Keratinocyte (primary cell): ENCODE measurements around the gene RCBTB2. TPM values are rescaled to one million over a fixed set of nuclear protein-coding genes. Genes with fewer than 3 reads are reported as not detected.

Experiments
- DNase-seq: peaks from one replicate; pipeline ENCODE4 v3.0.0-alpha.2; 2011; ENCODE audit warnings: low read depth, missing footprints, low spot score
- FAIRE-seq: peaks from 2 replicates; lab custom pipeline; 2011; peaks lifted over from hg19 to GRCh38; lab: Jason Lieb, UNC
- H2AFZ ChIP-seq: 2 replicates; pipeline ENCODE4 v1.6.0; 2012; ENCODE audit warnings: low read length, control low read depth, inconsistent platforms; ENCODE audit not compliant: control insufficient read depth
- H3K27ac ChIP-seq: 2 replicates; pipeline ENCODE4 v1.5.1; 2011; ENCODE audit warnings: low read length; ENCODE audit not compliant: control insufficient read depth, insufficient read depth
- H3K27me3 ChIP-seq: 3 replicates; pipeline ENCODE4 v1.6.0; 2011; ENCODE audit warnings: low read length; ENCODE audit not compliant: control insufficient read depth, insufficient read depth; ENCODE audit errors: extremely low read depth
- H3K36me3 ChIP-seq, 2 experiments: 2 replicates in 1 of 2; 3 replicates in 1 of 2; pipeline ENCODE4 v1.5.1; 2011; ENCODE audit warnings: low read length in 2 of 2, mild to moderate bottlenecking in 1 of 2; ENCODE audit not compliant: control insufficient read depth in 2 of 2, insufficient read depth in 2 of 2; ENCODE audit errors: extremely low read depth in 1 of 2
- H3K4me1 ChIP-seq: 3 replicates; pipeline ENCODE4 v1.5.1; 2011; ENCODE audit warnings: low read length; ENCODE audit not compliant: control insufficient read depth, insufficient read depth; ENCODE audit errors: extremely low read depth
- H3K4me2 ChIP-seq: 3 replicates; pipeline ENCODE4 v1.6.0; 2011; ENCODE audit warnings: low read depth, low read length; ENCODE audit not compliant: control insufficient read depth, insufficient read depth; ENCODE audit errors: extremely low read depth
- H3K4me3 ChIP-seq, 3 experiments: fragments of 200-600 bp in 1 of 3; sonication (generic) in 1 of 3; 2 replicates in 2 of 3; 3 replicates in 1 of 3; pipeline ENCODE4 v1.5.1; 2011 to 2016; ENCODE audit warnings: low read length in 3 of 3, mild to moderate bottlenecking in 3 of 3, control low read depth in 2 of 3, inconsistent platforms in 1 of 3, low read depth in 1 of 3, mixed read lengths in 1 of 3, mixed run types in 1 of 3, moderate library complexity in 1 of 3; ENCODE audit not compliant: control insufficient read depth in 2 of 3, insufficient read depth in 2 of 3; ENCODE audit errors: extremely low read depth in 1 of 3
- H3K79me2 ChIP-seq: 2 replicates; pipeline ENCODE4 v1.6.0; 2012; ENCODE audit warnings: low read length; ENCODE audit not compliant: control insufficient read depth, insufficient read depth
- H3K9ac ChIP-seq: 3 replicates; pipeline ENCODE4 v1.6.0; 2011; ENCODE audit warnings: low read length; ENCODE audit not compliant: control insufficient read depth, insufficient read depth; ENCODE audit errors: extremely low read depth
- H3K9me1 ChIP-seq: 3 replicates; pipeline ENCODE4 v1.6.0; 2011; ENCODE audit warnings: low read length; ENCODE audit not compliant: control insufficient read depth, insufficient read depth; ENCODE audit errors: extremely low read depth
- H3K9me3 ChIP-seq: 2 replicates; pipeline ENCODE4 v1.5.1; 2012; ENCODE audit warnings: low read depth, low read length; ENCODE audit not compliant: control insufficient read depth
- H4K20me1 ChIP-seq: 3 replicates; pipeline ENCODE4 v1.6.0; 2011; ENCODE audit warnings: low read length; ENCODE audit not compliant: control insufficient read depth, insufficient read depth; ENCODE audit errors: extremely low read depth
- EZH2 ChIP-seq: IDR thresholded peaks from one replicate; pipeline ENCODE4 v1.6.1; 2012; ENCODE audit warnings: inconsistent platforms, mild to moderate bottlenecking, low read length, moderate library complexity
- dilution Hi-C: fragments of 300-500 bp; cut with MboI; formaldehyde crosslinking; loops from one replicate; pipeline ENCODE4 v1.7.0; 2020; ENCODE audit warnings: low sequenced_read_pairs; ENCODE audit not compliant: extremely low pct_ligation_motif_present
- polyA plus RNA-seq, 5 experiments: library from polyadenylated mRNA; depleted of rRNA in 3 of 5; stranded (reverse) in 3 of 5; stranded (forward) in 1 of 5; unstranded in 1 of 5; fragments of >200 nt; gene quantifications; 1 replicate in 1 of 5; 2 replicates in 3 of 5; 3 replicates in 1 of 5; pipeline versions ENCODE4 v1.2.1 to v1.2.3, GENCODE V29; 2011 to 2012; ENCODE audit warnings: missing spikeins in 2 of 5, low read depth in 1 of 5, low replicate concordance in 1 of 5
- TF ChIP-seq, protein P1 (sequence below), 3 experiments: IDR thresholded peaks in 1 of 3; conservative IDR thresholded peaks in 1 of 3; optimal IDR thresholded peaks in 1 of 3; 2 replicates in 2 of 3; 3 replicates in 1 of 3; pipeline versions ENCODE3 to v1.5.1; 2011; ENCODE audit warnings: low read length in 3 of 3, mild to moderate bottlenecking in 3 of 3, moderate library complexity in 2 of 3, control low read depth in 1 of 3, inconsistent platforms in 1 of 3; ENCODE audit not compliant: insufficient read depth in 2 of 3; ENCODE audit errors: extremely low read depth in 1 of 3

RCBTB2 gene
- polyA plus RNA-seq, 1 donor (not counting 4 experiments of a cell fraction or from before 2014, with no cell fraction given): 5.5 TPM

DNA sequence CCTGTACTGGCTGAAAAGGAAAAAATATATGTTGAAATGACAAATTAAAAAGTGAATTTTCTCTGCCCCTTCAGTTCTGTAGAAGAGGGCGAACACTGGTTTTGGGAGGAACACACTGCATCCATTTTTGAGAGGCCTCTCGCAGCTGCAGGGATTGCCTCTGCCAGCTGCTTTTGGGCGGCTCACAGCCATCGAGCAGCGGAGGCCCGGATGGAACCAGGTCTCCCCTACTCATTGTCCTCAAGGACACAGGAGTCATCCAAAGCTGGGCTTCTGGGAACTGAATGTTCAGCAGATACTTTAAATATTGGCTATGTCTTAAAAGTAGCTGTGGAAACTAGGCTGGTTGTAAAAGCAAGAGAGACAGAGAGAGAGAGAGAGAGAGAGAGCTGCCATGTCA, 17.1 kb downstream of the RCBTB2 start:
- no peaks in the 10 kb centered on the region for H3K36me3 ChIP-seq
- H3K4me1 ChIP-seq: peaks cover 6% of the 10 kb centered on the region
- dilution Hi-C loops: no loop called here
- TF ChIP-seq, protein P1, sequence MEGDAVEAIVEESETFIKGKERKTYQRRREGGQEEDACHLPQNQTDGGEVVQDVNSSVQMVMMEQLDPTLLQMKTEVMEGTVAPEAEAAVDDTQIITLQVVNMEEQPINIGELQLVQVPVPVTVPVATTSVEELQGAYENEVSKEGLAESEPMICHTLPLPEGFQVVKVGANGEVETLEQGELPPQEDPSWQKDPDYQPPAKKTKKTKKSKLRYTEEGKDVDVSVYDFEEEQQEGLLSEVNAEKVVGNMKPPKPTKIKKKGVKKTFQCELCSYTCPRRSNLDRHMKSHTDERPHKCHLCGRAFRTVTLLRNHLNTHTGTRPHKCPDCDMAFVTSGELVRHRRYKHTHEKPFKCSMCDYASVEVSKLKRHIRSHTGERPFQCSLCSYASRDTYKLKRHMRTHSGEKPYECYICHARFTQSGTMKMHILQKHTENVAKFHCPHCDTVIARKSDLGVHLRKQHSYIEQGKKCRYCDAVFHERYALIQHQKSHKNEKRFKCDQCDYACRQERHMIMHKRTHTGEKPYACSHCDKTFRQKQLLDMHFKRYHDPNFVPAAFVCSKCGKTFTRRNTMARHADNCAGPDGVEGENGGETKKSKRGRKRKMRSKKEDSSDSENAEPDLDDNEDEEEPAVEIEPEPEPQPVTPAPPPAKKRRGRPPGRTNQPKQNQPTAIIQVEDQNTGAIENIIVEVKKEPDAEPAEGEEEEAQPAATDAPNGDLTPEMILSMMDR (optimal IDR thresholded peaks at IDR 0.05 in 1 of 3, IDR thresholded peaks at IDR 0.05 in 1 of 3, conservative IDR thresholded peaks at IDR 0.05 in 1 of 3; ENCODE audit: extremely low read depth in 1 of 3, insufficient read depth in 2 of 3, low read length in 3 of 3): no peak
- TF ChIP-seq EZH2: no peak
- no peaks in the 10 kb centered on the region for H4K20me1 ChIP-seq
- no peaks in the 10 kb centered on the region for H3K79me2 ChIP-seq
- DNase-seq: no peak
- no peaks in the 10 kb centered on the region for H3K27me3 ChIP-seq
- no peak overlapping the region for H3K4me2 ChIP-seq
- no peak overlapping the region for H3K27ac ChIP-seq
- H3K9me3 ChIP-seq: no peaks in the 10 kb centered on the region
- no peak overlapping the region for H3K4me3 ChIP-seq
- FAIRE-seq: no peak
- no peak overlapping the region for H3K9ac ChIP-seq
- H3K9me1 ChIP-seq: no peaks in the 10 kb centered on the region
- no peak overlapping the region for H2AFZ ChIP-seq

DNA sequence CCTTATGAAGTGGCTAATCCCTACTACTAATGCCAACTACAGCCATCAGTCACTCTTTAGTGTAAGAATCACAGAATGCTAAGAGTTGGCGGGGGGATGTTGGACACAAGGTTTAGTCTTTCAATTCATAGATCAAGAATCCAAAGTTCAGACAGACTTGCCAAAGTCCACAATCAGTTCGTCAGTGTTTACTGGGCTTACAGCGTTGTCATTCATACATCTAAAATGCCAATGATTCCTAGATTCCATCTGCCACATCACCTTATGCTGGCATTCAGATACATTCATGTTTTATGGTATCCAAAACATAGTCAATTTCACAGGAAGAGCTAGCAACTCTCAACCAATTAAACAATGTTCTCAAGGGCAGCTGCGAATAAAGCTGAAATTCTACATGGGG, 18.1 kb downstream of the RCBTB2 start:
- no peak overlapping the region for H2AFZ ChIP-seq
- no peaks in the 10 kb centered on the region for H3K36me3 ChIP-seq
- FAIRE-seq (no peak), DNase-seq (no peak)
- H3K79me2 ChIP-seq: no peaks in the 10 kb centered on the region
- no peak overlapping the region for H3K4me2 ChIP-seq
- TF ChIP-seq EZH2: no peak
- TF ChIP-seq, protein P1 (optimal IDR thresholded peaks at IDR 0.05 in 1 of 3, IDR thresholded peaks at IDR 0.05 in 1 of 3, conservative IDR thresholded peaks at IDR 0.05 in 1 of 3; ENCODE audit: extremely low read depth in 1 of 3, insufficient read depth in 2 of 3, low read length in 3 of 3): no peak
- H3K27me3 ChIP-seq: no peaks in the 10 kb centered on the region
- no peak overlapping the region for H3K27ac ChIP-seq
- H3K9me3 ChIP-seq: no peaks in the 10 kb centered on the region
- no peak overlapping the region for H3K4me3 ChIP-seq
- H4K20me1 ChIP-seq: no peaks in the 10 kb centered on the region
- no peak overlapping the region for H3K9ac ChIP-seq
- no peaks in the 10 kb centered on the region for H3K9me1 ChIP-seq
- dilution Hi-C loops: no loop called here
- H3K4me1 ChIP-seq: peaks cover 6% of the 10 kb centered on the region
